T1000 (cell line): Measurements from ENCODE around the gene ABCC11.

Experiments used
- DNase-seq: peaks from one replicate; lab custom pipeline; 2025; ENCODE audit warnings: mixed read lengths; lab: John Stamatoyannopoulos, UW

The ABCC11 gene

GRCh38 chr16:48247311-48247710, at the start of gene ABCC11:
Gene ABCC11, minus strand, starts transcription at chr16:48247539. Its CDS starts 15,618 bp downstream, at chr16:48231921.
- no peak for DNase-seq

GRCh38 chr16:48295488-48296281, 48.3 kb upstream of the ABCC11 start:
- no peak for DNase-seq

DNA sequence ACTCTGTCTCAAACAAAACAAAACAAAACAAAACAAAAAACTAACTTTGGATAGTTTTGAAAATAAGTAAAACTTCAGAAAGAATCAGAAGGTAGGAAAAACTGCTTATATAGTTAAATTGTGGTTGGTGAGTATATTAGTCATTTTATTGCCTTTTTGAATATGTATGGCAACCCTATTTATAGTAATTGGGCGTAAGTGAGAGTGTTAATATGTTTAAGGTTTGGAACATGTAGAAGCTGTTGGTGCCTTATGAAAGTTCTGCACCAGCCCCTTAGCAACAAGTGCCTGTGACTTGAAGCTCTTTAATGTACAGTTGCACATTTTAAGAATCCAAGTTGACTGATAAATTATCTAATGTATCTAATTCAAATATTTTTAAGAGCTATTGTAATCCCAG, 47.4 kb upstream of the ABCC11 start:
- no peak for DNase-seq

DNA sequence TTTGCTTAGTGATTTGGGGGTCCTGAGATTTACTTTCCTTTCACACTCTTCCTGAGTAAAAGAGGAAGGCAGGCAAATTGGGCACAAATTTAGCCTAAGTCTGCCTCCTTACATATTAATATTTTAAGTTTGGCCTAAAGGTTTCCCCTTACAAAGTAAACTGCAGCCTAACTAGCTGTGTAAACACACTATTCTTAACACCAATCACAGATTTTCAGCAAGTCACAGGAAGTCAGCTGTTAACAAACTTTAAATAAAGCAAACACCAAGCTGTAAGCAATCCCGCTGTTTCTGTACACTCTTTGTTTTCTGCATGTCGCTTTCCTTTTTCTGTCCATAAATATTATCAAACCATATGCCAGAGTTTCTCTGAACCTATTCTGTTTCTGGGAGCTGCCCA, 45.1 kb upstream of the ABCC11 start:
- DNase-seq: no peak

DNA sequence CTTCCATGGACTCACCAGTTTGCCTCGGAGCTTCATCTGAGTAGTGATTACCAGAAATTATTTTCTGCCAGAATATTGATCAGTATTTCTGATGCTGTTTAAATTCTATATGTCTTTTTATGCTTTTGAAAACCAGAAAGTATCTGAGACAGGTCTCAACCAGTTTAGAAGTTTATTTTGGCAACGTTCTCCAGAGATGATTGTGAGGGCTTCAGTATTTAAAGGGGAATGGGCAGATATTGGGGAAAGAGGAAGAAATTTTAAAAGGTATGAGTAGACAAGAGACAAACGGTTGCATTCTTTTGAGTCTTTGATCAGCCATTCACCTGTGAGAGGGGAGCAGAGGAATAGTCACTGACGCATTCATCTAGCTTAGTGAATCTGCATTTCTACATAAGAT, 44.4 kb upstream of the ABCC11 start:
- no peak for DNase-seq

DNA sequence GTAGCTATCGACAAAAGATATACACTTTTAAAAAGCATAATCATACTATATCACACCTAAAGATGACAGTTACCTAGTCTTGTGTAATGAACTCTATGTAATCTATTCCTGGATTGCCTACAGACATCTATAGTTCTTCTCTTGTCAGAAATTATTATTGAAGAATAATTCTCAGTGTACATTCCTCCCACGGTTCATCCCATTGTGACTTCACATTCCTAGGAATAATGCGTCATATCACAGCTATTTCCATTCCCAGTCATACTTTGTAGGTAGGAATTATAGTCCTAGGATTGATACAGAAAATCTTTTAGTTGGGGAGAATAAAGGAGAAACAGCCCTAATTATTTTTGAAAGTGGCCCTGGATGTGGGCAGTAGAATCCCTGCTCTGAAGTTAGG, 44.0 kb upstream of the ABCC11 start:
- DNase-seq: no peak

DNA sequence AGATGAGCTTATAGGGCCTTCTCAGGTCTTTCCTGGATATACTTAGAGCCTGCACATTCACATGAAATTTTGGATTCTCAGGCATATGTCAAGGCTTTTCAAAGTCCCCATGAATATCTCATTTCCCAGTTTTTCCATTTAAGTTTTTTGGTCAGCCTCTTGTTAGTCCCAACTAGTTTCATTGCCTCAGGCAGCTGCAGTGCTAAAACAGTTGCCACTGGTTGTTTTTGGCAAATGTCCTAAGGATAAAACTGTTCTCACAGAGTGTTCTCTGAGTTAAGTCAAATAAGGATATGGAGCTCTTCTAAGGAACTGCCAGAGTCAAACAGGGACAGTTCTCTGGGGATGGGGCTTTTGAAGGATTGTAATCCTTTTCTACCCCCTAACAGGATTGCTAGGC, 39.9 kb upstream of the ABCC11 start:
- no peak for DNase-seq

DNA sequence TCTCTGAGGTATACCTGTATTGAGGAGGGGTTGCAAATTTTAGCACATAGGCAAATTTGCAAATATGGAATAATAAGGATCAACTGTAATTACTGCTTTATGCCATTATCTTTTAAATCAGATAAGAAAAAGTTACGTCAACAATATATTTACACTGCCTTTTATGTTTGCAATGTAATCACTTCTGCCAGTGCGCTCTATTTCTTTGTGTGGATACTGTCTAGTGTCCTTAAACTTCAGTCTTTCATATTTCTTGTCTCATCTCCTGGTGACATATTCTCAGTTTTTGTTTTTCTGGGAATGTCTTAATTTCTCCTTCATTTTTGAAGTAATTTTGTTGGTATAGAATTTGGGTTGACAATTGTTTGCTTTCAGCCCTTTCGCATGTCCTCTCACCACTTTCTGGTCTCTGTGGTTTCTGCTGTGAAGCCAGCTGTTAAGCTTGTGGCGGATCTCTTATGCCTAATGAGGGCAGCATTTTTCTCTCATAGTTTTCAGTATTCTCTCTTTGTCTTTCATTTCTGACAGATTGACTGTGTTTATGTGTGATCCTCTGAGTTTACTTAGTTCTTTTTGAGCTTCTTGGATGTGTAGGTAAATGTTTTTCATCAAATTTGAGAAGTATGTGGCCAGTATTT, 37.6 kb upstream of the ABCC11 start:
- no peak for DNase-seq

DNA sequence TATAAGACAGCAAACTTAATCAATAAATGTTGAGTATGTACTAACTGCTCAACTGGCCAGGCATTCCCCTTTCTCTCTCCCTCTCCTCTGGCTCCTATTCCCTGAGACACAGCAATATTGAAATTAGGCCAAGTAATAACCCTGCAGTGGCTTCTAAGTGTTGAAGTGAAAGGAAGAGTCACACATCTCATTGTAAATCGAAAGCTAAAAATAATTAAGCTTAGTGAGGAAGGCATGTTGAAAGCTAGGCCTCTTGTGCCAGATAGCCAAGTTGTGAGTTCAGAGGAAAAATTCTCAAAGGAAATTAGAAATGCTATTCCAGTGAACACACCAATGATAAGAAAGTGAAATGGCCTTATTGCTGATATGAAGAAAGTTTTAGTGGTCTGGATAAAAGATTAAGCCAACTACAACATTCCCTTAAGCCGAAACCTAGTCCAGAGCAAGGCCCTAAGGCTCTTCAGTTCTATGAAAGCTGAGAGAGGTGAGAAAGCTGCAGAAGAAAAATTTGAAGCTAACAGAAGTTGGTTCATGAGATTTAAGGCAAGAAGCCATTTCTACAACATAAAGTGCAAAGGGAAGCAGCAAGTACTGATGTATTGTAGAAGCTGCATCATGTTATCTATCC, 35.4 kb upstream of the ABCC11 start:
- DNase-seq: no peak

GRCh38 chr16:48280546-48280945, 33.2 kb upstream of the ABCC11 start:
- DNase-seq: no peak

GRCh38 chr16:48279199-48279598, 31.9 kb upstream of the ABCC11 start:
- DNase-seq: no peak

GRCh38 chr16:48277158-48277557, 29.8 kb upstream of the ABCC11 start:
- DNase-seq: no peak

DNA sequence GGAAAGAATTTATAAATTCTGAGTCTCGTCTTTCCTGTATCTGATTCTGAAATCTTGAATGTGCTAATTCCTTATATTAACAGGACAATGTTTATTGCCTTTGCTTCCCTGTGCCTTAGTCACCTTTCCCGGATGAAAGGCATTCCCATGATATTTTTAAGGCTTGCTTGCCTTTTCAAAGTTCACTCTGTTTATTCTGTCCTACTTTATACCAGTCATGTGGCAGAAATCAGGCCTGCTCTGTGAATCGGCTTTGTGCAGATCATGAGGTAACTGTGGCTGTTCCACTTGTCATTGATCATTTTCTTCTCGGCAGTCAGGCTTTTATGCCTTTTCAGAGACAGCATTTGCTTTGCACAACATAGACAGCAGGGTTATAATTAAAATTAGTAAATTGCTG, 28.8 kb upstream of the ABCC11 start:
- DNase-seq: no peak

DNA sequence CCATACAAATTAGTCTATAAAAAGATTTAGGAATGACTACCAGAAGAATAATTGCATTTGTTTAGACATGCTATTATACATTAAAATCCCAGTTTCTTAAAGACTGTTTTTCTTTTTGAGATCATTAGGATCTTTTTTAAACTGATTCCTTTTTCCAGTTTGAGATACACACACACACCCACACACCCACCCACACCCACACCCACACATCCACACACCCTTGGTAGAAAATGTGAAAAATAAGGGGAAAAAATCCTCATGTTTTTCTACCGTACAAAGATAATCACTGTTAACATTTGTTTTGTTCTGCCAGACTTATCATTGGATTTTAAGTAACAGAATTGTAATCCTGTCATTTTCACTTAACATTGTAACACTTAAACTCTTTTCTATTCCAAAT, 27.1 kb upstream of the ABCC11 start:
- DNase-seq: no peak

- no peak for DNase-seq
Observed at GRCh38 chr16:48272837-48273421, 25.6 kb upstream of the ABCC11 start.

- no peak for DNase-seq
Observed at GRCh38 chr16:48271728-48272127, 24.4 kb upstream of the ABCC11 start.

DNA sequence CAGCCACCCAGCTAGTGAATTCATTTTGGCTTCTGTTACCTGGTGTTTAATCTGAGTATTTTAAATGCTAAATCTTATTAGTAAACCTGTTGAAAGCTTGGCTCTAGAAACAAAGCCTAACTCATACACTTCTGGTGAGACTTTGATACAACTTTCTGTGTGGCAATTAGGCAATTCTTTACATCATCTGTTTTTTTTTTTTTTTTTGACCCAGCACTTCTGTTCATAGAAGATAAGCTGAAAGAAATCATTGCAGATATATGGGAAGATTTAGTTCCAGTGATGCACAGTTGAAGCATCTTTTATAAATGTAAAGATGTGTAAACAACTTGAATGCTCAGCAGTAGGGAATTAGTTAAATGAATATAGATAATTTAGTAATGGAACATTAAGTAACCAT, 21.7 kb upstream of the ABCC11 start:
- DNase-seq: no peak

DNA sequence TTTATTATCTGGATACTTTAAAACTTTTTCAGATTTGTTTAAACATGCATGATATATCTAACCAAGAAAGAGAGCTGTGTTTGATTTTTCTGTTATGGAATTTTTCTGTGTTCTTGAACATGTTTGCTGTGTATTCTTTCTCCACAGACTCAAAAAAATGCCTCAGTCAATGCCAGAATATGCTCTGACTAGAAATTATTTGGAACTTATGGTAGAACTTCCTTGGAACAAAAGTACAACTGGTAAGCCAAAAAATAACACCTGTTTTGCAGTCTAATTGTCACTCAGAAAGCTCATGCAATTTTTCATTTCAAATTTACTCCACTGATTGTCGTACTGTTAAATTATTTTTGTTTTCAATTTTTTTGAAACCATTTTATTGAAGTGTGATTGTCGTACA, 15.3 kb upstream of the ABCC11 start:
- DNase-seq: no peak

DNA sequence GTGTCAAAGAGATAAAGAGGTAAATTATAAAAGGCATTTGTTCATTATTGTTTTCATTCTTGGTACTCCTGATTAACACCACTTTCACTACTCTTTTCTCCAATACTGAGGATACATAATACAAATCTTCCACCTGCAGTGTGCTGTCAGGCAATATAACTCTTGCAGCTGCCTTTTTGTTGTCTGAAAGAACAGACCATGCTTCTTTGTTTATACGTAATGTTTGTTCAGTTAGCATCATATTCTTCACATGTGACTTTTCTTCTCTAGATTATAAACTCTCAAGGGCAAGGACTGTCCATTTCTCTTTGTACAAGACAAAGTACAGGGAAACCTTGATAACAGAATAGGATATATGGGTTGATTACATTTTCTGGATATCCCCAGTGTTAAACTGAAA, 14.2 kb upstream of the ABCC11 start:
- DNase-seq: no peak

DNA sequence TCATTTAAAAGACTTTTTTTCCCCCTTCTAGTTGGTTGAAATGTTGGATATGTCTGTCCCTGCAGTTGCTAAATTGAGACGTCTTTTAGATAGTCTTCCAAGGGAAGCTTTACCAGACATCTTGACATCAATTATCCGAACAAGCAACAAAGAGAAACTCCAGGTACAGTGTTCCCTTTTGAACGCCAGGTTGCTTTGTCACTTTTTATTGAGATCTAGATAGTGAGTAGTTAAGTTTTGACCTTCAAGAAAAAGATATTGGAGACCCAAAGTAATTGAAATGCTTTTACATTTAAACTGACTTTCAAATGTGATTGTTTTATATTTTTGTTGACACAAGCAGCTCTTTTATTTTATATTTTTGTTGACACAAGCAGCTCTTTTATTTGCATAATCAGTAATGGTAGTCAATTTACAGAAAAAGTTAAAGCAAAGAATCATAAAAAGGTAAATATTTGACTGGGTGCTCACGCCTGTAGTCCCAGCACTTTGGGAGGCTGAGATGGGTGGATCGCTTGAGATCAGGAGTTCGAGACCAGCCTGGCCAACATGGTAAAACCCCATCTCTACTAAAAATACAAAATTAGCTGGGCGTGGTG, 9.3 kb upstream of the ABCC11 start:
- no peak for DNase-seq

DNA sequence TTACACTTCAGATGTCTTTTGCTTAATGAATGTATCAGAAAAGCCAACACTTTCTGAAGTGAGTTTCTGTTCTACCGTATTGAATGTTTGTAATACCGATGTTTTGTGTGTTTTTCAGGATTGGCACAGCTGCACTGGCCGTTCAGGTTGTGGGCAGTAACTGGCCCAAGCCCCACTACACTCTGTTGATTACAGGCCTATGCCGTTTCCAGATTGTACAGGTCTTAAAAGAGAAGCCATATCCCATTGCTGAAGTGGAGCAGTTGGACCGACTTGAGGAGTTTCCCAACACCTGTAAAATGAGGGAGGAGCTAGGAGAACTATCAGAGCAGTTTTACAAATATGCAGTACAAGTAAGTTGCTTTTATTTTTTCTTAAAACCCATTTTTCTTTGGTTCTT, 4.7 kb upstream of the ABCC11 start:
- DNase-seq: no peak

DNA sequence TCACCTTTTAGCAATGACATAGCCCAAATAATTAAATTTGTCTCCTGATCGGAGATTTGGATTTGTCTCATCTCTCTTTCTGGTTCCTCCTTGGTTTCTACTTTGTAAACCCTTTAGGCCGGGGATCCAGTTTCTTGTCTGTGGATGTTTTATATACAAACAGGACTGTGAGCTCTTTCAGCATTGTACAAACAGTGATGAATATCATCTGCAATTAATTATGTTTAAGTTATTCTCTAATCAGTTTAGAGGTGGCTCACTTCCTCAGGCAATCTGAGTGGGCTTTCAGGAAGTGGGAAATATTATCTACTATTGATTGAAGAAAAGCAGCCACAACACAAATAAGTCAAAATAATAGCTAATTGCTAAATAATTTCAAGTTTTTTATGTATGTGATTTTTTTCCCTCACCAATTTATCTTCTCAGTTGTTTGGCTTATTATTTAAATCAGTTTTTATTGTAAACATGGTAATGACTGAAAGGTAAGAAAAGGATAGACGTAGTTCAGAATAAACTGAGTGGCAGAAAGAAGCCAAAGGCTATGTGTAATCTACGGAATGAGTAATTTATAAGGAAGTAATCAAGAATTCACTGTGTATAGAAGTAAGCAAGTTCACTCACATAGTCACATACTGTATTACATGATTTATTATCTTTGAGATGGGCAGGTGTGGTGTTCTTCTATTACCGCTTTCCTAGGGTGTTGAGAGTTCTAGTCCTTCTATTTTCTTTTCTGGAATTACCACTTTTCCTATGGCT, 3.4 kb upstream of the ABCC11 start:
- no peak for DNase-seq
